Islet of Langerhans (tissue), 1 donor: Measurements from ENCODE around the gene JMJD6.

Experiments
- FAIRE-seq: peaks from one replicate; lab custom pipeline; 2011; peaks lifted over from hg19 to GRCh38; lab: Jason Lieb, UNC

The JMJD6 gene

GRCh38 chr17:76697702-76698465, 28.5 kb downstream of the JMJD6 start:
- no peak for FAIRE-seq

GRCh38 chr17:76696763-76697701, 29.4 kb downstream of the JMJD6 start:
- no peak for FAIRE-seq

- no peak for FAIRE-seq
Observed at GRCh38 chr17:76695059-76695831, 31.2 kb downstream of the JMJD6 start.

GRCh38 chr17:76691379-76692191, 34.8 kb downstream of the JMJD6 start:
- FAIRE-seq: no peak

GRCh38 chr17:76690596-76691280, 35.7 kb downstream of the JMJD6 start:
- no peak for FAIRE-seq

- FAIRE-seq: no peak
Observed at GRCh38 chr17:76689859-76690258, 36.5 kb downstream of the JMJD6 start.

GRCh38 chr17:76688165-76688622, 38.2 kb downstream of the JMJD6 start:
- FAIRE-seq: no peak

GRCh38 chr17:76687298-76688164, 38.9 kb downstream of the JMJD6 start:
- no peak for FAIRE-seq

GRCh38 chr17:76686538-76687297, 39.7 kb downstream of the JMJD6 start:
- no peak for FAIRE-seq

GRCh38 chr17:76685846-76686245, 40.6 kb downstream of the JMJD6 start:
- FAIRE-seq: no peak

GRCh38 chr17:76685366-76685765, 41.0 kb downstream of the JMJD6 start:
- FAIRE-seq: no peak

- no peak for FAIRE-seq
Observed at GRCh38 chr17:76684756-76685155, 41.6 kb downstream of the JMJD6 start.

- FAIRE-seq: no peak
Observed at GRCh38 chr17:76683921-76684745, 42.3 kb downstream of the JMJD6 start.

- FAIRE-seq: no peak
Observed at GRCh38 chr17:76683011-76683755, 43.2 kb downstream of the JMJD6 start.

- no peak for FAIRE-seq
Observed at GRCh38 chr17:76682296-76682695, 44.1 kb downstream of the JMJD6 start.

GRCh38 chr17:76681222-76682137, 44.9 kb downstream of the JMJD6 start:
- no peak for FAIRE-seq
